Duodenal mucosa (tissue), 2 donors: ENCODE measurements around the gene SH3BP5.

Source experiments
- H3K27ac ChIP-seq: one replicate; pipeline ENCODE4 v1.7.0; 2013; ENCODE audit warnings: low read depth, low read length
- H3K27me3 ChIP-seq, 2 donors: one replicate each; pipeline ENCODE4 v1.7.0; 2013; ENCODE audit warnings: low read length in 2 of 2, control low read depth in 1 of 2; ENCODE audit not compliant: insufficient read depth in 2 of 2, control insufficient read depth in 1 of 2
- H3K36me3 ChIP-seq, 2 donors: one replicate each; pipeline ENCODE4 v1.7.0; 2013; ENCODE audit warnings: low read length in 2 of 2, control low read depth in 1 of 2; ENCODE audit not compliant: insufficient read depth in 2 of 2, control insufficient read depth in 1 of 2
- H3K4me1 ChIP-seq, 2 donors: one replicate each; pipeline ENCODE4 v1.7.0; 2013; ENCODE audit warnings: low read length in 2 of 2, control low read depth in 1 of 2; ENCODE audit not compliant: insufficient read depth in 2 of 2, control insufficient read depth in 1 of 2
- H3K4me3 ChIP-seq, 2 donors: one replicate each; pipeline ENCODE4 v1.7.0; 2013; ENCODE audit warnings: low read length in 2 of 2, low read depth in 1 of 2
- H3K9ac ChIP-seq, 2 donors: one replicate each; pipeline ENCODE4 v1.7.0; 2013; ENCODE audit warnings: low read length in 2 of 2, low read depth in 1 of 2
- H3K9me3 ChIP-seq, 2 donors: one replicate each; pipeline ENCODE4 v1.7.0; 2013; ENCODE audit warnings: low read length in 2 of 2, control low read depth in 1 of 2; ENCODE audit not compliant: control insufficient read depth in 1 of 2

Gene SH3BP5

GRCh38 chr3:15300323-15301078 lies 31.9 kb downstream of the SH3BP5 start:
- Histone ChIP-seq H3K27me3 (no peaks in the 10 kb centered on the region), H3K9me3 (no peaks in the 10 kb centered on the region), H3K9ac (no peak overlapping the region), H3K4me3 (no peak overlapping the region), H3K36me3 (peaks cover 0 to 6% of the 10 kb centered on the region in 2 donors), H3K27ac (no peak overlapping the region), H3K4me1 (peaks cover 0 to 7% of the 10 kb centered on the region in 2 donors)

- Histone ChIP-seq H3K4me3 (no peak overlapping the region), H3K9me3 (no peaks in the 10 kb centered on the region), H3K27me3 (no peaks in the 10 kb centered on the region), H3K4me1 (peaks cover 0 to 14% of the 10 kb centered on the region in 2 donors), H3K9ac (no peak overlapping the region), H3K36me3 (peaks cover 0 to 6% of the 10 kb centered on the region in 2 donors), H3K27ac (no peak overlapping the region)
These were observed 33.4 kb downstream of the SH3BP5 start for GRCh38 chr3:15299036-15299435.

- Histone ChIP-seq H3K9ac (no peak overlapping the region), H3K27ac (no peak overlapping the region), H3K4me1 (peaks cover 0 to 14% of the 10 kb centered on the region in 2 donors)
These were observed 33.9 kb downstream of the SH3BP5 start for GRCh38 chr3:15298504-15298903.

GRCh38 chr3:15297608-15298350 lies 34.6 kb downstream of the SH3BP5 start:
- no peaks in the 10 kb centered on the region for H3K27me3 ChIP-seq
- H3K4me1 ChIP-seq: peaks cover 7 to 21% of the 10 kb centered on the region in 2 donors
- no peaks in the 10 kb centered on the region for H3K9me3 ChIP-seq
- H3K36me3 ChIP-seq: no peaks in the 10 kb centered on the region
- H3K4me3 ChIP-seq: no peak overlapping the region
- no peak overlapping the region for H3K27ac ChIP-seq
- no peak overlapping the region for H3K9ac ChIP-seq

More at GRCh38 chr3:15298504-15298903, 33.9 kb downstream of the SH3BP5 start:
- Histone ChIP-seq H3K27me3 (no peaks in the 10 kb centered on the region), H3K36me3 (peaks cover 0 to 2% of the 10 kb centered on the region in 2 donors), H3K4me3 (no peak overlapping the region), H3K9me3 (no peaks in the 10 kb centered on the region)

GRCh38 chr3:15295506-15295905 lies 36.9 kb downstream of the SH3BP5 start:
- Histone ChIP-seq H3K9ac (no peak overlapping the region), H3K36me3 (no peaks in the 10 kb centered on the region), H3K4me1 (peaks cover 17 to 34% of the 10 kb centered on the region in 2 donors), H3K27ac (no peak overlapping the region), H3K9me3 (no peaks in the 10 kb centered on the region), H3K27me3 (no peaks in the 10 kb centered on the region), H3K4me3 (no peak overlapping the region)

- H3K27ac ChIP-seq: peak overlapping the region; percentile 26
- no peaks in the 10 kb centered on the region for H3K27me3 ChIP-seq
- H3K4me3 ChIP-seq: no peak overlapping the region
- H3K9me3 ChIP-seq: no peaks in the 10 kb centered on the region
- H3K36me3 ChIP-seq: no peaks in the 10 kb centered on the region
- no peak overlapping the region for H3K9ac ChIP-seq
- peaks cover 17 to 34% of the 10 kb centered on the region in 2 donors for H3K4me1 ChIP-seq
These were observed 37.5 kb downstream of the SH3BP5 start for GRCh38 chr3:15294929-15295328.

- no peak overlapping the region for H3K9ac ChIP-seq
- no peaks in the 10 kb centered on the region for H3K36me3 ChIP-seq
- H3K4me3 ChIP-seq: no peak overlapping the region
- peak overlapping the region; percentile 7 for H3K27ac ChIP-seq
- H3K9me3 ChIP-seq: no peaks in the 10 kb centered on the region
- no peaks in the 10 kb centered on the region for H3K27me3 ChIP-seq
- peaks cover 17 to 34% of the 10 kb centered on the region in 2 donors for H3K4me1 ChIP-seq
These were observed 39.4 kb downstream of the SH3BP5 start for GRCh38 chr3:15292765-15293522.

- H3K9me3 ChIP-seq: no peaks in the 10 kb centered on the region
- no peaks in the 10 kb centered on the region for H3K27me3 ChIP-seq
- peak overlapping the region; percentile 4 for H3K27ac ChIP-seq
- H3K4me3 ChIP-seq: peak overlapping the region in 1 of 2 donors; percentile 17
- H3K4me1 ChIP-seq: peaks cover 22 to 34% of the 10 kb centered on the region in 2 donors
- H3K36me3 ChIP-seq: no peaks in the 10 kb centered on the region
- no peak overlapping the region for H3K9ac ChIP-seq
These were observed 40.5 kb downstream of the SH3BP5 start for GRCh38 chr3:15291589-15292541.

- Histone ChIP-seq H3K4me3 (no peak overlapping the region), H3K36me3 (no peaks in the 10 kb centered on the region), H3K4me1 (peaks cover 22 to 27% of the 10 kb centered on the region in 2 donors), H3K27ac (no peak overlapping the region), H3K27me3 (no peaks in the 10 kb centered on the region), H3K9ac (no peak overlapping the region), H3K9me3 (no peaks in the 10 kb centered on the region)
These were observed 41.6 kb downstream of the SH3BP5 start for GRCh38 chr3:15290736-15291135.
